WTC11 (cell line): Measurements from ENCODE around the gene ZXDC. TPM values are rescaled to one million over a fixed set of nuclear protein-coding genes. Genes with fewer than 3 reads are reported as not detected.
A peak's percentile ranks its signal among the peaks of the same experiment; 100 is the strongest.

Experiments used
- ATAC-seq: fragments of 200-7000 bp; cut with Tn5 transposase; 2 replicates; pipeline ENCODE4 v1.10.0; 2021; ENCODE audit warnings: mild to moderate bottlenecking, moderate library complexity
- CTCF ChIA-PET: fragments of 300-600 bp; sonication (Branson Sonifier 250); formaldehyde crosslinking; loops from one replicate; lab custom pipeline; 2021; ENCODE audit warnings: antibody characterized with exemption; lab: Charles Lee
- POLR2A ChIA-PET: fragments of 350-600 bp; sonication (Branson Sonifier 250); formaldehyde crosslinking; loops from one replicate; lab custom pipeline; 2021; ENCODE audit warnings: antibody characterized with exemption; lab: Charles Lee
- DNase-seq: peaks from one replicate; pipeline ENCODE4 v3.0.0; 2021; ENCODE audit warnings: low spot score
- H3K27ac Mint-ChIP-seq: 2 replicates; pipeline ENCODE4 v1.8.0; 2021; ENCODE audit warnings: mixed read lengths
- H3K27me3 Mint-ChIP-seq: 2 replicates; pipeline ENCODE4 v1.8.0; 2021; ENCODE audit warnings: low read depth, mild to moderate bottlenecking, moderate library complexity, mixed read lengths
- H3K36me3 Mint-ChIP-seq: 2 replicates; pipeline ENCODE4 v1.8.0; 2021; ENCODE audit warnings: mixed read lengths
- H3K4me1 Mint-ChIP-seq: 2 replicates; pipeline ENCODE4 v1.8.0; 2022; ENCODE audit warnings: mixed read lengths
- H3K4me3 Mint-ChIP-seq: 2 replicates; pipeline ENCODE4 v1.8.0; 2021; ENCODE audit warnings: mild to moderate bottlenecking, moderate library complexity, mixed read lengths
- H3K9me3 Mint-ChIP-seq: 2 replicates; pipeline ENCODE4 v1.8.0; 2021; ENCODE audit warnings: mixed read lengths
- CBFB ChIP-seq: sonication (generic); formaldehyde crosslinking; IDR thresholded peaks from 2 replicates; pipeline ENCODE4 v1.8.1; 2022; ENCODE audit warnings: mild to moderate bottlenecking, low read depth, missing genetic modification reagents
- ESRRA ChIP-seq: sonication (generic); formaldehyde crosslinking; IDR thresholded peaks from 2 replicates; pipeline ENCODE4 v1.8.1; 2022; ENCODE audit warnings: mild to moderate bottlenecking, missing genetic modification reagents, borderline replicate concordance
- MYBL2 ChIP-seq: sonication (generic); formaldehyde crosslinking; IDR thresholded peaks from 2 replicates; pipeline ENCODE4 v1.8.1; 2023; ENCODE audit warnings: mild to moderate bottlenecking, moderate library complexity, missing genetic modification reagents
- NFE2L1 ChIP-seq: sonication (generic); formaldehyde crosslinking; IDR thresholded peaks from 2 replicates; pipeline ENCODE4 v1.8.1; 2023; ENCODE audit warnings: missing genetic modification reagents
- NFYB ChIP-seq: sonication (generic); formaldehyde crosslinking; conservative IDR thresholded peaks from 2 replicates; pipeline ENCODE4 v1.8.0; 2022; ENCODE audit warnings: low read depth, missing genetic modification reagents
- SMAD4 ChIP-seq: sonication (generic); formaldehyde crosslinking; IDR thresholded peaks from 2 replicates; pipeline ENCODE4 v1.8.0; 2022; ENCODE audit warnings: mild to moderate bottlenecking, missing genetic modification reagents
- TP53 ChIP-seq: sonication (generic); formaldehyde crosslinking; IDR thresholded peaks from 2 replicates; pipeline ENCODE4 v1.8.1; 2023; ENCODE audit warnings: mild to moderate bottlenecking, missing genetic modification reagents
- USF1 ChIP-seq: sonication (generic); formaldehyde crosslinking; IDR thresholded peaks from 2 replicates; pipeline ENCODE4 v1.8.0; 2022; ENCODE audit warnings: mild to moderate bottlenecking, missing genetic modification reagents
- ZBTB43 ChIP-seq: sonication (generic); formaldehyde crosslinking; IDR thresholded peaks from 2 replicates; pipeline ENCODE4 v1.8.1; 2023; ENCODE audit warnings: mild to moderate bottlenecking, missing genetic modification reagents
- ZNF317 ChIP-seq: sonication (generic); formaldehyde crosslinking; IDR thresholded peaks from 2 replicates; pipeline ENCODE4 v1.8.1; 2023; ENCODE audit warnings: low read depth, mild to moderate bottlenecking, moderate library complexity, missing genetic modification reagents, borderline replicate concordance
- total RNA-seq: library from RNA; stranded (reverse); gene quantifications from 3 replicates; pipeline ENCODE4 v1.2.3, GENCODE V29; 2021
- TF ChIP-seq, protein P1 (sequence below): sonication (generic); formaldehyde crosslinking; IDR thresholded peaks from 2 replicates; pipeline ENCODE4 v1.8.1; 2023; ENCODE audit warnings: mild to moderate bottlenecking, moderate library complexity, missing genetic modification reagents
- TF ChIP-seq, protein P2 (sequence below): fragments of 250-450 bp; sonication (Bioruptor Pico); IDR thresholded peaks from 2 replicates; pipeline ENCODE4 v1.9.0; 2021; ENCODE audit warnings: moderate library complexity, mild to moderate bottlenecking, inconsistent platforms, borderline replicate concordance
- TF ChIP-seq, protein P3 (sequence below): fragments of 250-450 bp; sonication (Bioruptor Pico); conservative IDR thresholded peaks from 2 replicates; pipeline ENCODE4 v1.9.0; 2021; ENCODE audit warnings: mild to moderate bottlenecking

The ZXDC gene
- total RNA-seq, 1 experiment from 2014 or later, result 34.7 TPM

GRCh38 chr3:126417981-126418530 lies 57.6 kb downstream of the ZXDC start (continued):
- TF ChIP-seq, protein P1, sequence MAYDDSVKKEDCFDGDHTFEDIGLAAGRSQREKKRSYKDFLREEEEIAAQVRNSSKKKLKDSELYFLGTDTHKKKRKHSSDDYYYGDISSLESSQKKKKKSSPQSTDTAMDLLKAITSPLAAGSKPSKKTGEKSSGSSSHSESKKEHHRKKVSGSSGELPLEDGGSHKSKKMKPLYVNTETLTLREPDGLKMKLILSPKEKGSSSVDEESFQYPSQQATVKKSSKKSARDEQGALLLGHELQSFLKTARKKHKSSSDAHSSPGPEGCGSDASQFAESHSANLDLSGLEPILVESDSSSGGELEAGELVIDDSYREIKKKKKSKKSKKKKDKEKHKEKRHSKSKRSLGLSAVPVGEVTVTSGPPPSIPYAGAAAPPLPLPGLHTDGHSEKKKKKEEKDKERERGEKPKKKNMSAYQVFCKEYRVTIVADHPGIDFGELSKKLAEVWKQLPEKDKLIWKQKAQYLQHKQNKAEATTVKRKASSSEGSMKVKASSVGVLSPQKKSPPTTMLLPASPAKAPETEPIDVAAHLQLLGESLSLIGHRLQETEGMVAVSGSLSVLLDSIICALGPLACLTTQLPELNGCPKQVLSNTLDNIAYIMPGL (CRISPR knock-in tag), result no peak

DNA sequence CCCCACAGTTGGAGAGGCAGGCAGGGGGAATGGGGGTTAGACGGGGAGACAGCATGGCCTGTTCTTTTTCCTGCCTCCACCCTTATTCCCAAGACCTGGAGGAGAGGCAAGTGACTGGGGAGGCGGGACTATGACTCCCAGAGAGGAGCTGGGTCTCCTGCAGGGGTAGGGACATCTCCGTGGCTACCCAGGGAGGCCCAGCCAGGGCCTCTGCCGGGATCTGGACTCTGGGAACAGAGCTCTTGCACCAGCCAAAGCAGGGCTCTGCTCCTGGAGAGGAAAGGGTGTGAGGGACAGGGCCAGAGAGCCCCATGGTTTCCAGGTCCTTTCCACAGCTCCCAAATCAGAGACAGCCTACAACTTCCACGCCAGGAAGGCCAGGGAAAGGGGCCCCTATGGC lies 58.2 kb downstream of the ZXDC start:
- Mint-ChIP-seq H3K9me3 (no peaks in the 10 kb centered on the region), H3K27me3 (no peaks in the 10 kb centered on the region), H3K4me3 (no peak overlapping the region), H3K36me3 (no peaks in the 10 kb centered on the region), H3K27ac (no peak overlapping the region), H3K4me1 (peaks cover 23% of the 10 kb centered on the region)
- ChIA-PET CTCF (interaction anchor here (1.5 kb wide), 1 partner anchor 27 kb away, joined by 3 read pairs; no protein-coding TSS in a partner anchor), POLR2A (no interaction called here)
- ATAC-seq, result no peak
- no peak for DNase-seq
- TF ChIP-seq ESRRA (CRISPR knock-in tag), result no peak
- no peak for TF ChIP-seq CBFB (CRISPR knock-in tag)
- TF ChIP-seq ZNF317 (CRISPR knock-in tag), result peak; percentile 72; the same call in 1 of the 2 replicates

- no peak for DNase-seq
- CTCF ChIA-PET, result interaction anchor here (1.0 to 1.5 kb wide), 2 partner anchors 26 to 52 kb away, joined by 3 read pairs; no protein-coding TSS in a partner anchor
- no peak overlapping the region for H3K4me3 Mint-ChIP-seq
- no peaks in the 10 kb centered on the region for H3K9me3 Mint-ChIP-seq
- POLR2A ChIA-PET, result no interaction called here
- H3K27me3 Mint-ChIP-seq, result no peaks in the 10 kb centered on the region
- TF ChIP-seq NFYB (CRISPR knock-in tag) (no peak), ZBTB43 (no peak)
- H3K27ac Mint-ChIP-seq, result no peak overlapping the region
- H3K4me1 Mint-ChIP-seq, result peaks cover 23% of the 10 kb centered on the region
- H3K36me3 Mint-ChIP-seq, result no peaks in the 10 kb centered on the region
- ATAC-seq, result no peak
Measured at GRCh38 chr3:126416943-126417342, 58.7 kb downstream of the ZXDC start.

DNA sequence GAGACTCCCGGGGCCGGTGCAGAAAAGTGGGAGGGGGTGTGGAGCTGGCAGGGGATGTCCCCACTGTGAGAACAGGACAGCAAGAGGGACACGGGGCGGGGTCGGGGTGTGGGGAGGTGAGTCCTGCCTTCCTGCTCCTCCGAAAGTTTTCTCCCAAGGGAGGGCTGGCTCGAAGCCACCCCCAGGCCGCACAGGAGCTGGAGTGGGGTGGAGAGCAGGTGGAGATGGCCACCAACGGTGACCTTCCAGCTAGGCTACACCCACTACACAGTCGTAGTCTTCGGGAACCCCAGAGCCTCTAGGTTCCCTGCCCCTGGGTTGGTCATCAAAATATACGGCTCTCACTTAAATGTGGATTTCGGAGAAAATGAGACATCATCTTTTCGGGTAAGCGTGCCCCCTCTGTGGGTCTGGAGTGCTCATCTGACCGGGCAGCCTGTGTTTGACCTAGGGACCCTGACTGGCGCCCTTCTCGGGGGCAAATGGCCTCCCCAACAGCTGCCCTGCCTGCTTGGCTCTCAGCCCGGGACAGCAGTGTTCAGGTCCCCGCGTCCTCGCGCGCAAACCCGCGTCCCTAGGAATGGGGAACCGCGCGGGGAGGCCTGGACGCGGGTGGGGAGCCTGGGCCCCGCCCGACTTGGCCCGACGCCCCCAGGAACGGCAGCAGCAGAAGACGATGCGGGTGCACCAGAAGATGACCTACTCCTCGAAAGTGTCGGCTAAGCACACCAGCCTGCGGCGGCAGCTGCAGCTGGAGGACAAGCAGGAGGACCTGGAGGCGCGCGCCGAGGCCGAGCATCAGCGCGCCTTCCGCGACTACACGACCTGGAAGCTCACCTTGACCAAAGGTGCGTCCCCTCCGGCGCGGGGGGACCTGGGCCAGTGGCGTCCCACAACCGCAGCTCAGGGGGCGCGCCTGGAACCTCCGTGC lies 59.8 kb downstream of the ZXDC start:
- no peaks in the 10 kb centered on the region for H3K9me3 Mint-ChIP-seq
- no peaks in the 10 kb centered on the region for H3K36me3 Mint-ChIP-seq
- no peak overlapping the region for H3K27ac Mint-ChIP-seq
- ATAC-seq, result no peak
- no peak for DNase-seq
- ChIA-PET POLR2A (no interaction called here), CTCF (interaction anchor here (0.6 to 1.0 kb wide), 3 partner anchors 21 to 71 kb away, joined by 3 read pairs; partner anchors contain the start of gene CFAP100)
- no peaks in the 10 kb centered on the region for H3K27me3 Mint-ChIP-seq
- peaks cover 20% of the 10 kb centered on the region for H3K4me1 Mint-ChIP-seq
- TF ChIP-seq, protein P2, sequence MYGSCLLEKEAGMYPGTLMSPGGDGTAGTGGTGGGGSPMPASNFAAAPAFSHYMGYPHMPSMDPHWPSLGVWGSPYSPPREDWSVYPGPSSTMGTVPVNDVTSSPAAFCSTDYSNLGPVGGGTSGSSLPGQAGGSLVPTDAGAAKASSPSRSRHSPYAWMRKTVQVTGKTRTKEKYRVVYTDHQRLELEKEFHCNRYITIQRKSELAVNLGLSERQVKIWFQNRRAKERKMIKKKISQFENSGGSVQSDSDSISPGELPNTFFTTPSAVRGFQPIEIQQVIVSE (CRISPR knock-in tag), result no peak
- TF ChIP-seq, protein P3, sequence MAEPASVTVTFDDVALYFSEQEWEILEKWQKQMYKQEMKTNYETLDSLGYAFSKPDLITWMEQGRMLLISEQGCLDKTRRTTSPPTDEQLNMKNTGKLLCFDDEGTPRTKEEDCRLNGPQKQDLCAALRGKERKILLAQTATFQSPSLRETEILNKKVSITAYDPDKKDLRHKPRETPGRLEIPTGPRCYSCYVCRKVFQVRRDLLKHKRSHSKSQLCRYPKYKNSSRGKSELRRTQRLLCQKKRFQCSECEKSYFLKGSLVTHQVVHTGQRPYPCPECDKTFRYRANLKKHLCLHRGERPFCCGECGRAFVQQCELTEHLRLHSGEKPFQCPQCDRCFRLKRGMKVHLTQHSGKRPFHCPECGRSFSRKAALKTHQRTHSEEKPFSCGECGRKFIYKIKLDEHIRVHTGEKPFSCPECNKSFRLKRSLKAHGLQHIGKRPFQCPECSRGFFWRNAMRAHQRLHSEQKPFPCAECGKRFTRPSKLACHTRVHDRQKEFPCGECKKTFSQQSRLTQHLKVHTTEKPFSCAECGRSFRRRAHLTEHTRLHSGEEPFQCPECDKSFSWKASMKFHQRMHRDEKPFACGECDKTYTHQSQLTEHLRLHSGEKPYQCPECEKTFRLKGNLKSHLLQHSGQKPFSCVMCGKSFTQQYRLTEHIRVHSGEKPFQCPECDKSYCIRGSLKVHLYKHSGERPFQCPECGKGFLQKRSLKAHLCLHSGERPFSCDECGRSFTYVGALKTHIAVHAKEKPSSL (CRISPR knock-in tag), result no peak
- TF ChIP-seq USF1 (no peak), MYBL2 (CRISPR knock-in tag) (no peak), NFE2L1 (CRISPR knock-in tag) (no peak), SMAD4 (CRISPR knock-in tag) (no peak), TP53 (CRISPR knock-in tag) (no peak)
- TF ChIP-seq, all 79 proteins: peak for 0
- H3K4me3 Mint-ChIP-seq, result no peak overlapping the region
